HG02840 (cell line): ENCODE results near the gene MTA1.

Experiments used
- ATAC-seq: cut with Tn5 transposase; IDR thresholded peaks from one replicate; pipeline ENCODE4 v1.9.1; 2021; ENCODE audit warnings: mild to moderate bottlenecking, moderate library complexity, moderate number of reproducible peaks; ENCODE audit not compliant: unreplicated experiment, low FRiP score

Gene MTA1

DNA sequence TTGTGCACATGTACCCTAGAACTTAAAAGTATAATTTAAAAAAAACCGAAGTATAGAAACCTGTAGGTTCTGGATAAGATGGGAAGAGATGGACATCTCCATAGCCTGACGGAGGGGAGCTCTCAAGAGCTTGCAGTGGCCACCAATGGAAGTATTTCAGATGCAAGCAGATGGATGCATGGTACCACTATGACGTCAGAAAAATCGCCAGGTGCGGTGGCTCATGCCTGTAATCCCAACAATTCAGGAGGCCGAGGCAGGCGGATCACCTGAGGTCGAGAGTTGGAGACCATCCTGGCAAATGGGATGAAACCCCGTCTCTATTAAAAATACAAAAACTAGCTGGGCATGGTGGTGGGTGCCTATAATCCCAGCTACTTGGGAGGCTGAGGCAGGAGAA is 17.9 kb upstream of the MTA1 start:
- ATAC-seq = no peak

DNA sequence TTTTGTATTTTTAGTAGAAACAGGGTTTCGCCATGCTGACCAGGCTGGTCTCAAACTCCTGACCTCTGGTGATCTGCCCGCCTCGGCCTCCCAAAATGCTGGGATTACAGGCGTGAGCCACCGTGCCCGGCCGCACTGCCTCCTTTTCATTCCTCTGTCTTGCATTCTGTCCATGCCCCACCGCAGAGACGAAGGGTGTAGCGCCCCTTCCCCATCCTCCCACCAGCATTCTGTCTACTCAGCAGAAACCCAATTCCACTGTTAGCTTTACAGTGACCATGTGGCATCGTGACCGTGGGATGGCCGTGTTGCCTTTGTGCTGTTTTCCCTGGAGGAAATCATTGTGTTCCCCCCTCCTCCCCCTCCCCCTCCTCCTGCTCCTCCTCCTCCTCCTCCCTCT is 11.0 kb upstream of the MTA1 start:
- no peak for ATAC-seq

DNA sequence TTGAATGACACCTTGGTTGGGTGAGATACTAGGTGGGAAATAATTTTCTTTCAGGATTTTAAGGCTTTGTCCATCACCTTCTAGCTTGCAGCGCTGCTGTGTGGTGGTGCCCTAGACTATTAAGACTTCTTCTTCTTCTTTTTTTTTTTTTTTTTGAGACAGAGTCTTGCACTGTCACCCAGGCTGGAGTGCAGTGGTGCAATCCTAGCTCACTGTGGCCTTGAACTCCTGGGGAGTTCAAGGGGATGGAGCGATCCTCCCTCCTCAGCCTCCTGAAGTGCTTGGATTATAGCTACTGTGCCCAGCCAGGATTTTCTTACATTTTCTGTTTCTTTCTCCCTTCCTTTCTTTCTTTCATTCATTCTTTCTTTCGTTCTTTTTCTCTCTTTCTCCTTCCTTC is 10.3 kb upstream of the MTA1 start:
- no peak for ATAC-seq

DNA sequence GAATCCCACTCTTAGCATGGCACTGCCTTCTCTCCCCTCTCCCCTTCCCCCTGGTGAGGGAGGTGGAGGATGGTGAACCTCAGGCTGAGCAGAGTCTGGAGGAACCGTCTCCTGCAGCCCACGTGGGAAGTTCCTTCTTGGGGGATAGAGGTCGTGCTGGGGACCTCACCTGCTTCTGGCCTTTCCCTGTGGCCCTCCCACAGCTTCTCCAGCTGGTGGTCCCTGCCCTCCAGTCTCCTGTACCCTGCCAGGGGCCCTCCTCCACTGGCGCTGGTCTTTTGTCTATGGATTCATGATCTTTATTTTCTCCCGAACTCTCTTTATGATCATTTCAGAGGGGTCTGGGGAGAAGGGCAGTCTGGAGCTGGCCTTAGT is 9.0 kb upstream of the MTA1 start:
- ATAC-seq = no peak

DNA sequence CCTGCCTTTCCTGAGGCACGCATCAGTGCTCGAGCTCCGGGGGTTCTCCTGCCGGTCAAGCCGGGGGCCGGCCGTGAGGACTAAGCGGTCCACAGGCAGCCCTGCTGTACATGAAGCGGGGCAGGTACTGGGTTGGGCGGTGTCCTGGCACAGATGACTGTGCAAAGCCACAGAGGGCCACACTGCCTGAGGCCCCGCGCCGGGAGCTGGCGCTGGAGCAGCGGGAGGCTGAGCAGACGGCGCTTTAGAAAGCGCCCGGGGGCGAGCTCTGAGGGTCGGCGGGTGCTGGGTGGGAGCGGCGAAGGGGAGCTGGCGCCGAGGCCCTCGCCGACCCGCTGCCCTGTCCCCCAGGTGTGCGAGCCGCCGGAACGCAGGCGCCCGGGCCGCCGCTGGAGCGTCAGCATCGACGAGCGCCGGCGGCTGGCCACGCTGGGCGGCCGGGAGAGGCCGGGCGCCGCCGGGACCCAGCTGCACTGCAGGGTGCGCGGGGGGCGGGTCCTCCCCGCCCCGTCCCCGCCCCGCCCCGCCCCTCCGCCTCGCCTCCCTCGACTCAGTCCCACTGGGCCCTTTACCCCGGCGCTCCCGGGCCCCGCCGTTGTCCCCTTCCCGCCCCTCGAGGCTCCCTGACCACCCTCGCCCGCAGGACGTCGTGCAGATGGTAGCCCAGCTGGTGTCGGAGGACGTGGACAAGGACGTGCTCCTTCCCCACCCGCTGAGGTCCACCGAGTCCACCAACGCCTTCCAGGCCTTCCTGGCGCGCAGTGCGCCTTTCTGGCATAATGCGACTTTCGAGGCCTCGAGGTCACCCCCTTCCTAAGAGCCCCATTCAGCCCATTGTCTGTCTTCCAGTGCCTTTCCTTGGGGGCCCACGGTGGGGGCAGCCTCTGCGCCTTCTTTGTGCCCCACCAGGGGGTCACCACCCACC is 8.3 kb upstream of the MTA1 start:
- no peak for ATAC-seq

DNA sequence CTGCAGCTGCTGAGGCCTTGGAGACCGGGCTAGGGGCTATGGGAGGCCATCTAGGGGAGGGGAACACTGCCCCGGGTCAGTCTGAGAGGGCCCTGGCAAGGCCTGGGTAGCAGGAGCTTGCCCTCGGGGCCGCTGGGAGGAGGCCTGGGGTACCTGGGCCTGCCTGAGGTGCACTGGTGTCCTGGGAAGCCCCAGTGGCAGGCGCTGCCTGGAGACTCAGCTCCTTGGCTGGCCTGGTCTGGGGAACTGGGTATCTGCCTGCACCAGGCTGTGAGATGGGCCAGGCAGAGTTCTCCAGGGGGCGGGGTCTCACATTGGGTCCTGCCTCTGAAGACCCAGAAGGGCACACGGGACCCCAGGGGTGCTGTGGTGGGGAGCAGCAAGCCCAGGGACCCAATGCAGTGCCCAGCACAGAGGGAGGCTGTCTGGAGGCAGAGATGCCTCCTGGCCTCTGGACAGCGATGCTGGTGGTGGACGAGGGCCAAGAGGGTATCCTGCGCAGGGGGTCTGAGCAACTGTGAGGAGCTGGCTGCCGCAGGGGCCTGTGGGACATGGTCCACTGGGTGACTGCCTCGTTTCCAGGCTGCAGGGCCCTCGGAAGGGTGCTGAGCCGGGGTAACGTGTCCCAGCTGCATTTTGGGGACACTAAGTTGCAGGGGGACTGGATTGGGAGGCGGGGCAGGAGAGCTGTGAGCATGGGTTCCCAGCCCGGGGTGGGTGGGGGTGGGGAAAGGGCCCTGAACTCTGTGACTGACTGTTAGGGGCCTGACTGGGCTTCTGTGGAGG is 7.4 kb upstream of the MTA1 start:
- ATAC-seq = no peak

DNA sequence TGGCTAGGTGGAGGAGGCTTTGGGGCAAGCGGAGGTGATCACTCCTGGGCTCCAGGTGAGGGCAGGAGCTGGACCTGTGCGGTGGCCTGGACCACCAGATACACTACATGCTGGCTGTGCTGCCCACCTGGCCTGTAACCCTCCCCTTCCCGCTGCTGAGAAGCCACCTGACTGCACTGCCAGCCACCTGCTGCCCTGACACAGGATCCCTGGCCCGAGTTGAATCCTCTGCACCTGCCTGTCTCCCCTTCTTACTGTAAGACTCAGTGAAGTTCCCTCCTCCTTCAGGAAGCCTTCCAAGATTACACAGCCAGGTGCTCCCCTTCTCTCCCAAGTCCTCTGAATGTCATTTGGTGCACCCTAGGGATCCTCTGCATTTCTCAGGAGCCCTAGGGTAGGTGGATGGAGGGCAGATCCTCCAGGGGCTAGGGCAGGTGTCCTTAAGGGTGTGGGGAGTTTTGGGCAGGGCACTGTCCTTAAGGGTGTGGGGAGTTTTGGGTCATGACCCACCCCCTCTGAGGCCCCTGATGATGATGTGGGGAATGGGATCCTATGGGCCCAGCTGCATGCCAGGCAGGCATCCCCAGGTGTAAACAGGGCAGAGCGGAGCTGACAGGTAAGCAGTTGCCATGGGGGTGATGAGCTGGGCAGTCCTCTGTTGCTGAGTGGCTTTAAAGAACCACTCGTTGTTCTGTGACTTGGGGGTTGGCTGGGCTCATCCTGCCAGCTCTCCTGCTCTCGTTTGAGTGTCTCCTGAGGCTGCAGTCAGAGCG is 6.7 kb upstream of the MTA1 start:
- no peak for ATAC-seq

DNA sequence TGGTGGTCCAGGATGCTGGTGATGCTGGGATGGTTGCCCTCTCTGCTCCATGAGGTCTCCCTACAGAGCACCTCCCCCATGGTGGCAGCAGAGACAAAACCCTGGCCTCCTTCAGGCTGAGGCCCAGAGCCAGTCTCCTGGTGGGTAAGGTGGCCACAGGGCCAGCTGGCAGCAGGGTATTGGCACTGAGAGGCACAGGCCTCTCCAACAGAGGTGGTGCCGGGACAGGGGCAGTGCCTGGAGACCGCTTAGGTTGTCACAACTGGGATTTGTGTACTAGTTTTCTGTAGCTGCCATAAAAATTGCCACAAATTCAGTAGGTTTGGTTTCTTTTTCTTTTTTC is 6.1 kb upstream of the MTA1 start:
- no peak for ATAC-seq

DNA sequence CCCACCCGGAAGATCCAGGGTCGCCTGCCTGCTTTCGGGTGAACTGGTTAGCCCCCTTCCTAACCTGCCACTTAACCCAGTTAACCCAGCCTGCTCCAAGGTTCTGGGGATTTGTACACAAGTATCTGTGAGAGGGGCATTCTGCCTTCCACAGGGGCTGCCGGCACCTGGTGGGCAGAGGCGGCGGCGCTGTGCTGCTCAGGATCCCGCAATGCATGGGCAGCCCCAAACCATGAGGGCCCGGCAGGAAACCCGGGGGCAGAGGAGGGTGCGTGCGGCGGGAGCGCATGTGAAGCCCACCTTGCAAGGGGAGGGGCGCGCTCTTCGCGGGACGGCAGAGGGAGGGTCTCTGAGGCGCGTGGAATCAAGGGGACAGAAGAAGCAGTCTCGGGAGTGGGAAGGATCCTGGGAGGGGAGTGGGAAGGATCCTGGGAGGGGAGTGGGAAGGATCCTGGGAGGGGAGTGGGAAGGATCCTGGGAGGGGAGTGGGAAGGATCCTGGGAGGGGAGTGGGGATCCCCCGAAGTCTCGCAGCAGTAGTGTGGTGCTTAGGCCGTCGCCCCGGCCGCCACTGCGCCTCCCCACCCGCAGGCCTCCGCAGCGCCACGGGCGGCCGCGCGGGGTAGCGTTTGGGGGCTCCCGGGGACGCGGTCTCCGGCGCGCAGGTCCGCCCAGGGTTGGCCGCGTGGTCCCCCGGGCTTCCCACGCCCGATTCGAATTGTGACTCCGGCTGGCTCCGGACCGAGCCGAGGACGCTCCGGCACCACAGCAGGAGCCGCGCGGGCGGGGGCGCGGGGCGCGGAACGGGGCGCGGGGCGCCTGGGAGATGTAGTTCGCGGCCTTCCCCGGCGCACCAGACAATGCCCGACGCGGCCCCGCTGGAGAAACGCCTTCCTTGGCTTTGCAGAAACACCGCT is 4.9 kb upstream of the MTA1 start:
- no peak for ATAC-seq

DNA sequence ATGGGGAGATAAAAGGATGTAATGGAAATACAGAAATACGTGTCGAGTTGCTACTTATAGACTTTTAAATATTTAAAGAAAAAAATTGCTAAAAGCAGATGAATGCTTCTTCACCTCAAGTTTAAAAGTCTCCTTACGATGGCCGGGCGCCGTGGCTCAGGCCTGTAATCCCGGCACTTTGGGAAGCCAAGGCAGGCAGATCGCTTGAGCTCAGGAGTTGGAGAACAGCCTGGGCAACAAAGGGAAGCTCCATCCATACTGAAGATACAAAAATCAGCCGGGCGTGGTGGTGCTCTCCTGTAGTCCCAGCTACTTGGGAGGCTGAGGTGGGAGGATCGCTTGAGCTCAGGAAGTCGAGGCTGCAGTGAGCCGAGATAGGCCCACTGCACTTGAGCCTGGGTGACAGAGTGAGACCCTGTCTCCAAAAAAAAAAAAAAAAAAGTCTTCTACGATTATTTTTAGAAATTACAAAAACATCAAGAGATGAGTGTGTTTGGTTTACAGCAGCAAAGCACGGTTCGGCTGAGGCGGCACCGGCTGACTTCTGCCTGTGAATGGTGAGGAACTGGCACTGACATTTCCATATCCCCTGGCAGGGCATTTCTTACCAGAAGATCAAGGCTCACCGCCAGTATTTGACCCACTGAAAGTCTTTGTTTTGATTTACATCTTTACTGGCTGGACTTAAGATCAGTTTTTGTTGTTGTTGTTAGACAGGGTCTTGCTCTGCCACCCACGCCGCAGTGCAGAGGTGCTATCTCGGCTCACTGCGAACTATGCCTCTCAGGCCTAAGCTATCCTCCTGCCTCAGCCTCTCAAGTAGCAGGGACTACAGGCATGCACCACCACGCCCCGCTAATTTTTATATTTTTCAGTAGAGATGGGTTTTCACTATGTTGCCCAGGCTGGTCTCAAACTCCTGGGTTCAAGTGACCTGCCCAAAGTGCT is 3.9 kb upstream of the MTA1 start:
- no peak for ATAC-seq

DNA sequence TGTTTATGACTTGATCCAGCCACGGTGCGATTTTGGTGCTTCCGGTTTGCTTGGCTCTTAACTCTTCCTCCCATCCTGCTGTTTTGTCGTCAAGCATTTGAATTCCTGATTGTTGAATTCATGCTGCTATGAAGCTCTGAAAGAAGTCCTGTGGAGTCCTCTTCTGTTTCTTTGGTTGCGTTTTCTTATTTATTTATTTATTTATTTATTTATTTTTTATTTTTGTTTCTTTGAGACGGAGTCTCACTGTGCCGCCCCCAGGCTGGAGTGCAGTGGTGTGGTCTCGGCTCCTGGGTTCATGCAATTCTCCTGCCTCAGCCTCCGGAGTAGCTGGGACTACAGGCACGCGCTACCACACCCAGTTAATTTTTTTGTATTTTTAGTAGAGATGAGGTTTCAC is 3.0 kb upstream of the MTA1 start:
- ATAC-seq = no peak

DNA sequence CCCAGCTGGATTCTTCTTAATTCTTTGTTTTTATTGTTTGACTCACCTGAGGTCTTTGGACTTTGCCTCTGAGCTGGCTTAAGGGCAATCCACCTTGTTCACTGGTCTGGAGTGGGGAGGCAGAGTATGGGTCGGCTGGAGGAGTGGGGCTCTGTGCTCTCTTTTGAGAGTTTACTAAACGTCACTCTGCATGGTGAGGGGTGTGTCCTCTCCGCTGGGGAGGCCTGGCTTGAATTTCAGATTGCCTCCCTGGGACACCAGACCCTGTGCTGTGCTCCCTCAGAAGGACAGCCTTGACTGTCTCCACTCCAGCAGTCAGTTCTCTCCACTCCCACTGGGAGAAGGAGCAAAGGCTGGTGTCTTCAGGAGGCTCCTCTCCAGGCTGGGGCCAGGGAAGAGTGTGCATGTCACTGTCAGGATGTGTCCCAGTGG is 1.9 kb upstream of the MTA1 start:
- ATAC-seq = no peak

DNA sequence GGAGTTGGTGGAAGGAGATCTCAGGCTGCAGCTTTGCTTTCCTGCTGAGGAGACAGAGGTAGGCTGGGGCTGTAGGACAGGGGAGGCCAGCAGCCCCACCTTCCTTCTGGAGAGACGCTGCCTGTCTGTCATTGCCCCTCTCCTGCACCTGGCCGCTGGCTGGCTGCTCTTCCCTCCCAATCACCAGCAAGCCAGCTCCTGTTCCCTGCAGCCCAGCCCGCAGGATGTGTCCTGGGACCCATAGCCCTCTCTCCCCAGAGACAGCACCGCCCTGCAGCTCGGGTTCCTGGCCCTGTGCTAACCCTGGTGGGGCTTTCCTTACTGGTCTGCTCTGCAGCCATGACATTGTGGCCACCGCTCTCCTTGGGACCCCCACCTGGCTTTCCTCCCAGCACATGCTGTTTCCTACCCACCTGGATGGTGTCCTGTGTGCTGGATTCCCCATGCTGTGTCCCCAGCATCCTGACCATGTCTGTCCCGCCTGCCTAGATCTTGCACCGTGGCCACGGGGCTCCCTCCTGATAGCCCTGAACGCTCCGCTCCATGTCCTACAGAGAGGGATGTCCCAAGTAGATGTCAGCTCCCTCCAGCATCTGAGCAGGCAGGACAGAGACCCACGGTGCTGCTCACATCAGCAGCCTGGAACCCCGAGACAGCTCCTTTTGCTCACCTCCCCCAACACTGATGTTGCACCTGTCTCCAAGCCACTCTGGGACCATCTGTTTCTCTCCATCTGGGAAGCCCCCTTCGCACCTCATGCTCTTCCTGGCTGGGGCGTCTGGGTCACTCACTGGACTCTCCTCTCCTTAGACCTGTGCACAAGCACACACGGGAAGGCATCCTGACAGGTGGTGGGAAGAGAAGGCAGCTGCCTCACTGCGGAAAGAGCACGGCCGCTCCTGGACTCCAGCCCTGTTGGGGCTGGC is 1.1 kb upstream of the MTA1 start:
- ATAC-seq = no peak

DNA sequence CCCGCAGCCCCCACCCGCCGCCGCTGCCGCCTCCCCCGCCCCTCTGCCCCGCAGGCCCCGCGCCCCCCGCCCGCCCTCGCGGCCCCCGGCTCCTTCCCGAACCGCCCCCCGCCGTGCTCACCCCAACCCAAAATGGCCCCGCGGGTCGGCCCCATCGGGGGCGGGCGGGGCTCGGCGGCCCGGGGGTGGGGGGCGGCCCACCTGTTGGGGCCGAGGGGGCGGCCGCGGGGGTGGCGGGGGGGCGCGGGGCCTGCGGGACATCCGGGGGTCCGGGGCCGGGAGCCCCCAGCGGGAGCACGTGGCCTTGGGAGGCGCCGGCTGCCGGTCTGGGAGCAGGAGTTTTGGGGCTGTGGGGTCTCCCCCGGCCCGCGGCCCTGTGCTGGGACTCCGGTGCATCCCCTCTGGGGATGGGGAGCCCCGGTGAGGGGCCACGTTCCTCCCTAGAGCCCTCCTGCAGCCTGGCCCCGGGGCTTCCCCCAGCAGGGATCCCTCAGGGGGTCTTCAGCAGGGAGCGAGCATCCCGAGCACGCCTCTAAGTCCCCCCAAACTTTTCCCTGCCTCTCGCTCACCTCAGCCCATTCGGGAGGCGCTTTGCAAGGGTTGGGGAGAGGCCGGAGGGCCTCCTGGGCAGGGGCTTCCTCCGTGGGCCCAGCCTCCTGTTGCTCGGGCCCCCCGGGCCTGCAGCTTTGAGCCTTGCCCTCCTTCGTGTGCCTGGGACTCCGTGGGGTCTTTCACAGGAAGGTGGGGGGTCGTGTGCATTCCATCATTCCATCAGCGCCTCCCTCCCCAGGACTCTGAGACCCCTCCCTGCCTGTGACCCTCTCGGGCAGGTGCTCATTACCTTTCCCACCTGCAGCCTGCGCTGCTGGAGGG is 710 bp downstream of the MTA1 start:
- ATAC-seq = no peak

DNA sequence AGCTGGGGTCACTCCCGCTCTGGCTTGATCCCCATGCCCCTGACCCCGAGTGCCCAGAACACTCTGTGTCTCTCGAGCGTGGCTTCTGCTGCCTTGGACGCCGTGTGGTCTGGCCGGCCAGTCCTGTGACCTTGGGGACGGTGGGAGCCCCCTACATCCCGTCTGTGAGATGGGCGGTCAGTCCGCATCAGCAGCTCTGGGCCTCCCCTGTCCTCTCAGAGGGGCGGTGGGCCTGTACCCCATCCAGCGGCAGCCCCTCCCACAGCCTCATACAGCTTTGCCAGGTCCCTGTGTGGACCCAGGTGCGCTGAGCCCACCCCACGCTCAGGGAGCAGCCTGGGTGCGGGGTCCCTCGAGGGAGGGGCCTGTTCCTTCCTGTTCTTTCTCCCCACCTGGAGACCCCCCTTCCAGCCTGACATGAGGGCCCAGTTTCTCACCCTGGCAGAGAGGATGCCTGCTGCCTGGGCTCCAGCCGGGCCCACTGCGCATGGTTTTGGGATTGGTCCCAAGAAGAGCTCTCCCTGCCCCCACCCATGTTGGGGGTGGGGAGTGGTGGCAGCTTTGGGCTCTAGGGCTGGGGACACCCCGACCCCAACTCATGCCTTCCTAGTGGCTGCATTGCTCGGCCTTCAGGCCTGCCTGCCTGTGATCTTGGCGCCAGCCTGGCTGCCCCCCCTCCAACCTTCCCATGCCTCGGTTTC is 1.5 kb downstream of the MTA1 start:
- ATAC-seq = no peak
